ENCODE measurements around the gene TSPAN31.

DNA sequence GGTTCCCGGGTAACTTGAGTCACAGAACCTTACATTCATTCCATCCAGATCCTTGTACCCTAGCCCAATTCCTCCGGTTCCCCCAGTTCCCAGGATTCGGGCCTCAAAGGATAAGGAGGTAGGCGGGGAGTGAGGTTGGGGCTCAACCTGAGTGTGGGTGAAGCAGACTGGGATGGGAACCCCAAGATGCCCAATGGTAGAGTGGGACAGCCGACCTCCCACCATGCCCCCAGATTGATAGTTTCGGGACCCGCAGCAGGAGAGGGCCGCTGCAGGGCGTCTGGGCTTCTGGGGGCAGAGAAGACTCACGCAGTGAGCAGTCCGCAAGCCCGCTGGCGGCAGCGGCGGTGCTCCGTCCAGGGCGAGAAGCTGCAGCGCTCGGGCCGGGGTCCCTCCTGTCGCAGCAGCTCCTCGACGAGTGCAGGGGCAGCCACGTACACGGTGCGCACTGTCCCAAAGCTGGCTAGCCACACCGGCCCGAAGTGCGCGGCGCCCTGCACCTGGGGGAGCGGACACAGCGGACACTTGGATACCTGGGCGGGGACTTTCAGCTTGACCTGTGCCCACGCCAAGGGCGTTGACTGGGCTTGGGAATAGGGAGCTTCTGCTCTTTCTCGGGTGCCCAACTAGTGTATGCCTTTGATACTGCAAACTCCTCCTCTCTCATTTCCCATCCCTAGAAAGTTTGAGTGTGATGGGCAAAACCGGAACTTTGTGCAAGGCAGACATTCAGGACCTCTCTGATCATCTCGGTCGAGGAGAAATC, 21.0 kb downstream of the TSPAN31 start:
- TF ChIP-seq POLR2AphosphoS5 (IDR thresholded peaks at IDR 0.05; ENCODE audit: low read depth, low read length) (no peak), TAF1 (IDR thresholded peaks at IDR 0.05; ENCODE audit: borderline replicate concordance, insufficient read depth, low read length) (no peak)
- TF ChIP-seq, protein P1, sequence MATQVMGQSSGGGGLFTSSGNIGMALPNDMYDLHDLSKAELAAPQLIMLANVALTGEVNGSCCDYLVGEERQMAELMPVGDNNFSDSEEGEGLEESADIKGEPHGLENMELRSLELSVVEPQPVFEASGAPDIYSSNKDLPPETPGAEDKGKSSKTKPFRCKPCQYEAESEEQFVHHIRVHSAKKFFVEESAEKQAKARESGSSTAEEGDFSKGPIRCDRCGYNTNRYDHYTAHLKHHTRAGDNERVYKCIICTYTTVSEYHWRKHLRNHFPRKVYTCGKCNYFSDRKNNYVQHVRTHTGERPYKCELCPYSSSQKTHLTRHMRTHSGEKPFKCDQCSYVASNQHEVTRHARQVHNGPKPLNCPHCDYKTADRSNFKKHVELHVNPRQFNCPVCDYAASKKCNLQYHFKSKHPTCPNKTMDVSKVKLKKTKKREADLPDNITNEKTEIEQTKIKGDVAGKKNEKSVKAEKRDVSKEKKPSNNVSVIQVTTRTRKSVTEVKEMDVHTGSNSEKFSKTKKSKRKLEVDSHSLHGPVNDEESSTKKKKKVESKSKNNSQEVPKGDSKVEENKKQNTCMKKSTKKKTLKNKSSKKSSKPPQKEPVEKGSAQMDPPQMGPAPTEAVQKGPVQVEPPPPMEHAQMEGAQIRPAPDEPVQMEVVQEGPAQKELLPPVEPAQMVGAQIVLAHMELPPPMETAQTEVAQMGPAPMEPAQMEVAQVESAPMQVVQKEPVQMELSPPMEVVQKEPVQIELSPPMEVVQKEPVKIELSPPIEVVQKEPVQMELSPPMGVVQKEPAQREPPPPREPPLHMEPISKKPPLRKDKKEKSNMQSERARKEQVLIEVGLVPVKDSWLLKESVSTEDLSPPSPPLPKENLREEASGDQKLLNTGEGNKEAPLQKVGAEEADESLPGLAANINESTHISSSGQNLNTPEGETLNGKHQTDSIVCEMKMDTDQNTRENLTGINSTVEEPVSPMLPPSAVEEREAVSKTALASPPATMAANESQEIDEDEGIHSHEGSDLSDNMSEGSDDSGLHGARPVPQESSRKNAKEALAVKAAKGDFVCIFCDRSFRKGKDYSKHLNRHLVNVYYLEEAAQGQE (IDR thresholded peaks at IDR 0.05; ENCODE audit: insufficient read depth in 1 of 2, low read depth in 2 of 2, low read length in 2 of 2): no peak
